Inflammatory macrophage treated with lipopolysaccharide for 1 hour (primary cell): ENCODE measurements around the gene SPINK7.
"Not testable (repeated sequence)": the region's sequence is repeated elsewhere in the genome, so short reads cannot be mapped to it uniquely, and the experiment has no call there.

Experiments
- DNase-seq, 2 donors: peaks; one replicate each; pipeline ENCODE4 v3.0.0-alpha.2; 2020 to 2022

The SPINK7 gene

GRCh38 chr5:148312153-148312552 lies at the start of gene SPINK7:
Gene SPINK7, plus strand, starts transcription at chr5:148312423. Its CDS starts 61 bp downstream, at chr5:148312484.
- no peak for DNase-seq

- DNase-seq = no peak
These were observed 44.3 kb upstream of the SPINK7 start for GRCh38 chr5:148267962-148268361.

GRCh38 chr5:148268566-148268965 lies 43.7 kb upstream of the SPINK7 start, which contains the start of gene SPINK13:
Gene SPINK13, plus strand, starts transcription at chr5:148268794. Its CDS starts 1,279 bp downstream, at chr5:148270073.
- no peak for DNase-seq

GRCh38 chr5:148275129-148275528 lies 37.1 kb upstream of the SPINK7 start:
- DNase-seq = not testable (repeated sequence)

- DNase-seq = not testable (repeated sequence)
These were observed 31.3 kb upstream of the SPINK7 start for GRCh38 chr5:148280893-148281292.

GRCh38 chr5:148281336-148281735 lies 30.9 kb upstream of the SPINK7 start:
- not testable (repeated sequence) for DNase-seq

GRCh38 chr5:148290271-148291195 lies 21.7 kb upstream of the SPINK7 start:
- DNase-seq = peak; percentile 5 to 30

GRCh38 chr5:148297731-148298130 lies 14.5 kb upstream of the SPINK7 start:
- DNase-seq = no peak

- no peak for DNase-seq
These were observed 5.8 kb upstream of the SPINK7 start for GRCh38 chr5:148306446-148306845.

GRCh38 chr5:148309019-148309418 lies 3.2 kb upstream of the SPINK7 start:
- DNase-seq = no peak

- DNase-seq = no peak
These were observed 2.5 kb upstream of the SPINK7 start for GRCh38 chr5:148309746-148310145.

- DNase-seq = peak; percentile 33 to 45
These were observed 739 bp upstream of the SPINK7 start for GRCh38 chr5:148311484-148311883.

GRCh38 chr5:148314187-148314586 lies 2.0 kb downstream of the SPINK7 start:
- DNase-seq = no peak

- no peak for DNase-seq
These were observed 2.5 kb downstream of the SPINK7 start for GRCh38 chr5:148314731-148315130.

- not testable (repeated sequence) for DNase-seq
These were observed 8.1 kb downstream of the SPINK7 start for GRCh38 chr5:148320011-148320963.

GRCh38 chr5:148333262-148333849 lies 21.1 kb downstream of the SPINK7 start:
- no peak for DNase-seq

- no peak for DNase-seq
These were observed 23.0 kb downstream of the SPINK7 start, which contains the start of gene SPINK9 for GRCh38 chr5:148335259-148335658. Gene SPINK9, plus strand, starts transcription at chr5:148335559. Its CDS starts 55 bp downstream, at chr5:148335614.

- DNase-seq = peak; percentile 10
These were observed 24.6 kb downstream of the SPINK7 start for GRCh38 chr5:148336704-148337435.

GRCh38 chr5:148342371-148343045 lies 30.3 kb downstream of the SPINK7 start:
- DNase-seq = no peak

- DNase-seq = no peak
These were observed 30.8 kb downstream of the SPINK7 start for GRCh38 chr5:148343046-148343407.
